H9 (cell line): ENCODE results near the gene KANK2. TPM values are rescaled to one million over a fixed set of nuclear protein-coding genes. Genes with fewer than 3 reads are reported as not detected.
A peak's percentile ranks its signal among the peaks of the same experiment; 100 is the strongest.

Experiments used
- DNase-seq: peaks from one replicate; pipeline ENCODE4 v3.0.0-alpha.2; 2017
- H2AFZ ChIP-seq: one replicate; pipeline ENCODE4 v1.6.1; 2013; ENCODE audit warnings: mild to moderate bottlenecking, low read length, control low read depth, moderate library complexity
- H2AK5ac ChIP-seq: 2 replicates; pipeline ENCODE4 v1.6.1; 2013; ENCODE audit warnings: low read length, control low read depth, mixed read lengths; ENCODE audit not compliant: insufficient read length
- H2BK120ac ChIP-seq: one replicate; pipeline ENCODE4 v1.6.1; 2013; ENCODE audit warnings: low read depth, mild to moderate bottlenecking, low read length, control low read depth, inconsistent platforms; ENCODE audit not compliant: poor library complexity, severe bottlenecking
- H2BK12ac ChIP-seq: 2 replicates; pipeline ENCODE4 v1.6.1; 2013; ENCODE audit warnings: low read length, control low read depth, mixed read lengths, low read depth; ENCODE audit not compliant: insufficient read length
- H2BK15ac ChIP-seq: 2 replicates; pipeline ENCODE4 v1.6.1; 2013; ENCODE audit warnings: low read depth, low read length, control low read depth
- H2BK20ac ChIP-seq: one replicate; pipeline ENCODE4 v1.6.1; 2013; ENCODE audit warnings: low read depth, mild to moderate bottlenecking, low read length, control low read depth, inconsistent platforms; ENCODE audit not compliant: poor library complexity, severe bottlenecking
- H2BK5ac ChIP-seq: 2 replicates; pipeline ENCODE4 v1.6.1; 2013; ENCODE audit warnings: low read length, control low read depth, mixed read lengths; ENCODE audit not compliant: insufficient read length
- H3K14ac ChIP-seq: 2 replicates; pipeline ENCODE4 v1.6.1; 2013; ENCODE audit warnings: low read length, control low read depth; ENCODE audit not compliant: insufficient read depth
- H3K18ac ChIP-seq: 2 replicates; pipeline ENCODE4 v1.6.1; 2013; ENCODE audit warnings: low read depth, mild to moderate bottlenecking, mixed read lengths, low read length, control low read depth; ENCODE audit not compliant: insufficient read length
- H3K23ac ChIP-seq: 2 replicates; pipeline ENCODE4 v1.6.1; 2013; ENCODE audit warnings: low read length, control low read depth, mixed read lengths, low read depth; ENCODE audit not compliant: insufficient read length
- H3K23me2 ChIP-seq: 2 replicates; pipeline ENCODE4 v1.6.1; 2013; ENCODE audit warnings: low read depth, mild to moderate bottlenecking, mixed read lengths, low read length, control low read depth; ENCODE audit not compliant: insufficient read length, poor library complexity, severe bottlenecking
- H3K27ac ChIP-seq: 2 replicates; pipeline ENCODE4 v1.5.1; 2013; ENCODE audit warnings: low read length, control low read depth, mixed read lengths, low read depth; ENCODE audit not compliant: insufficient read length
- H3K27me3 ChIP-seq: 2 replicates; pipeline ENCODE4 v1.6.1; 2013; ENCODE audit warnings: low read length, control low read depth, inconsistent platforms; ENCODE audit not compliant: insufficient read depth
- H3K4ac ChIP-seq: 2 replicates; pipeline ENCODE4 v1.6.1; 2013; ENCODE audit warnings: low read depth, mild to moderate bottlenecking, control low read depth, inconsistent platforms, low read length, moderate library complexity
- H3K4me1 ChIP-seq: 2 replicates; pipeline ENCODE4 v1.6.1; 2013; ENCODE audit warnings: low read length, control low read depth, inconsistent platforms; ENCODE audit not compliant: insufficient read depth
- H3K4me2 ChIP-seq: 2 replicates; pipeline ENCODE4 v1.6.1; 2013; ENCODE audit warnings: low read length, control low read depth, mixed read lengths; ENCODE audit not compliant: insufficient read length, insufficient read depth
- H3K56ac ChIP-seq: 2 replicates; pipeline ENCODE4 v1.6.1; 2013; ENCODE audit warnings: low read depth, mild to moderate bottlenecking, mixed read lengths, low read length, control low read depth; ENCODE audit not compliant: insufficient read length
- H3K79me1 ChIP-seq: 2 replicates; pipeline ENCODE4 v1.6.1; 2013; ENCODE audit warnings: low read depth, mild to moderate bottlenecking, moderate library complexity, low read length, control low read depth, inconsistent platforms; ENCODE audit not compliant: insufficient read depth, poor library complexity, severe bottlenecking
- H3K79me2 ChIP-seq: 2 replicates; pipeline ENCODE4 v1.6.1; 2013; ENCODE audit warnings: low read length, control low read depth, inconsistent platforms; ENCODE audit not compliant: insufficient read depth
- H3K9ac ChIP-seq: 2 replicates; pipeline ENCODE4 v1.6.1; 2013; ENCODE audit warnings: low read length, control low read depth, mixed read lengths; ENCODE audit not compliant: insufficient read length; ENCODE audit errors: extremely low read depth
- H3K9me3 ChIP-seq: one replicate; pipeline ENCODE4 v1.6.1; 2013; ENCODE audit warnings: low read depth, low read length, inconsistent platforms; ENCODE audit not compliant: control insufficient read depth
- H3T11ph ChIP-seq: one replicate; pipeline ENCODE4 v1.6.1; 2013; ENCODE audit warnings: mild to moderate bottlenecking, low read length, control low read depth, inconsistent platforms
- H4K20me1 ChIP-seq: one replicate; pipeline ENCODE4 v1.6.1; 2013; ENCODE audit not compliant: control insufficient read depth, insufficient read length, insufficient read depth
- H4K5ac ChIP-seq: 2 replicates; pipeline ENCODE4 v1.6.1; 2013; ENCODE audit warnings: low read depth, mild to moderate bottlenecking, mixed read lengths, low read length, control low read depth; ENCODE audit not compliant: insufficient read length
- H4K8ac ChIP-seq: replicated peaks from 2 replicates; pipeline ENCODE4 v1.6.1; 2013; ENCODE audit warnings: low read length, control low read depth, mixed read lengths, low read depth; ENCODE audit not compliant: insufficient read length
- H4K91ac ChIP-seq: 2 replicates; pipeline ENCODE4 v1.6.1; 2013; ENCODE audit warnings: low read depth, mild to moderate bottlenecking, moderate library complexity, mixed read lengths, low read length, control low read depth; ENCODE audit not compliant: insufficient read length
- H3K27ac Mint-ChIP-seq, 3 experiments: 2 replicates in 2 of 3; 3 replicates in 1 of 3; pipeline ENCODE4 v1.8.0; 2020 to 2021; ENCODE audit warnings: mixed read lengths in 3 of 3, mild to moderate bottlenecking in 1 of 3, moderate library complexity in 1 of 3
- H3K27me3 Mint-ChIP-seq: 2 replicates; pipeline ENCODE4 v1.8.0; 2021; ENCODE audit warnings: low read depth, mild to moderate bottlenecking, moderate library complexity, mixed read lengths
- H3K36me3 Mint-ChIP-seq, 3 experiments: 2 replicates in 2 of 3; 3 replicates in 1 of 3; pipeline ENCODE4 v1.8.0; 2020 to 2021; ENCODE audit warnings: low read depth in 3 of 3, mixed read lengths in 3 of 3; ENCODE audit not compliant: insufficient read depth in 1 of 3
- H3K4me1 Mint-ChIP-seq, 2 experiments: 2 replicates each; pipeline ENCODE4 v1.8.0; 2020; ENCODE audit warnings: mixed read lengths in 2 of 2
- H3K4me3 Mint-ChIP-seq, 2 experiments: 2 replicates in 1 of 2; 3 replicates in 1 of 2; pipeline ENCODE4 v1.8.0; 2020 to 2021; ENCODE audit warnings: mild to moderate bottlenecking in 2 of 2, mixed read lengths in 2 of 2, moderate library complexity in 1 of 2
- H3K9me3 Mint-ChIP-seq, 2 experiments: 2 replicates in 1 of 2; 3 replicates in 1 of 2; pipeline ENCODE4 v1.8.0; 2020; ENCODE audit warnings: mild to moderate bottlenecking in 2 of 2, mixed read lengths in 2 of 2, moderate library complexity in 1 of 2
- CTCF ChIP-seq: fragments of 200-600 bp; sonication (generic); conservative IDR thresholded peaks from 3 replicates; pipeline ENCODE4 v1.8.0; 2021; ENCODE audit warnings: antibody characterized with exemption, mild to moderate bottlenecking
- WGBS: extraction: QIAGEN DNeasy Blood & Tissue Kit; methylation state at CpG from one replicate; pipeline ENCODE4 v1.1.7; 2013; ENCODE audit warnings: missing lambda C conversion rate, low lambda C conversion rate, mixed read lengths; ENCODE audit not compliant: insufficient read length; ENCODE audit errors: extremely low coverage; 5-methylcytosine and 5-hydroxymethylcytosine counted together
- total RNA-seq: library from RNA; stranded (reverse); gene quantifications from 2 replicates; pipeline ENCODE4 v1.2.1, GENCODE V29; 2021

Gene KANK2
- total RNA-seq, 1 experiment from 2014 or later: 42.0 TPM

- peak overlapping the region in 1 of 2 experiments; percentile 48; a peak in 1 of 5 replicates for H3K4me3 Mint-ChIP-seq
- no CpG with 5 or more reads among the region's 9 CpGs for WGBS
These were observed 6.8 kb upstream of the KANK2 start for GRCh38 chr19:11204076-11204602.

More at GRCh38 chr19:11204076-11204602, 6.8 kb upstream of the KANK2 start:
- DNase-seq: no peak
- no peak overlapping the region for H4K5ac ChIP-seq
- no peak overlapping the region for H4K91ac ChIP-seq
- Mint-ChIP-seq H3K27me3 (no peaks in the 10 kb centered on the region), H3K27ac (no peak overlapping the region), H3K4me1 (peaks cover 3 to 7% of the 10 kb centered on the region in 2 experiments; a peak in 3 of 4 replicates), H3K9me3 (no peaks in the 10 kb centered on the region), H3K36me3 (peaks cover 0 to 42% (median 23%) of the 10 kb centered on the region in 3 experiments; a peak in 5 of 7 replicates)
- no peaks in the 10 kb centered on the region for H3K23me2 ChIP-seq
- no peak overlapping the region for H2BK5ac ChIP-seq
- no peak overlapping the region for H3K56ac ChIP-seq
- H3K27me3 ChIP-seq: no peaks in the 10 kb centered on the region
- H2BK120ac ChIP-seq: no peak overlapping the region
- no peak overlapping the region for H3K27ac ChIP-seq
- no peak overlapping the region for H2AK5ac ChIP-seq
- H3K18ac ChIP-seq: no peak overlapping the region
- TF ChIP-seq CTCF: no peak
- H3K9ac ChIP-seq: no peak overlapping the region
- no peak overlapping the region for H3K4ac ChIP-seq
- H2AFZ ChIP-seq: no peak overlapping the region
- H4K8ac ChIP-seq: no peak overlapping the region
- no peaks in the 10 kb centered on the region for H3K9me3 ChIP-seq
- no peaks in the 10 kb centered on the region for H3K4me1 ChIP-seq
- no peaks in the 10 kb centered on the region for H4K20me1 ChIP-seq
- H2BK15ac ChIP-seq: no peak overlapping the region
- no peak overlapping the region for H3K4me2 ChIP-seq
- no peaks in the 10 kb centered on the region for H3K79me2 ChIP-seq
- no peak overlapping the region for H3K14ac ChIP-seq
- H3K23ac ChIP-seq: no peak overlapping the region
- H2BK12ac ChIP-seq: no peak overlapping the region
- no peak overlapping the region for H3T11ph ChIP-seq
- no peak overlapping the region for H2BK20ac ChIP-seq
- no peaks in the 10 kb centered on the region for H3K79me1 ChIP-seq
